ENCODE results near the gene ARHGAP29.
"Not testable (repeated sequence)": the region's sequence is repeated elsewhere in the genome, so short reads cannot be mapped to it uniquely, and the experiment has no call there.

Gene ARHGAP29

GRCh38 chr1:94163249-94163648 is 74.1 kb downstream of the ARHGAP29 start:
- not testable (repeated sequence) for H3K9ac ChIP-seq (ENCODE audit: low read depth, low read length); H3K4me1 ChIP-seq (ENCODE audit: control insufficient read depth, insufficient read depth, low read length); H3K36me3 ChIP-seq (ENCODE audit: insufficient read depth, low read length); H3K4me2 ChIP-seq (ENCODE audit: low read length); H3K27me3 ChIP-seq (ENCODE audit: control insufficient read depth, insufficient read depth, low read length); H3K4me3 ChIP-seq (ENCODE audit: low read length); H3K9me3 ChIP-seq (replicated peaks; ENCODE audit: low read length)

GRCh38 chr1:94160811-94161210 is 76.6 kb downstream of the ARHGAP29 start:
- Histone ChIP-seq H3K4me2 (ENCODE audit: low read length) (no peak overlapping the region), H3K36me3 (ENCODE audit: insufficient read depth, low read length) (no peaks in the 10 kb centered on the region), H3K4me1 (ENCODE audit: control insufficient read depth, insufficient read depth, low read length) (peaks cover 8% of the 10 kb centered on the region), H3K27me3 (ENCODE audit: control insufficient read depth, insufficient read depth, low read length) (no peaks in the 10 kb centered on the region), H3K9me3 (replicated peaks; ENCODE audit: low read length) (no peaks in the 10 kb centered on the region), H3K4me3 (ENCODE audit: low read length) (no peak overlapping the region), H3K9ac (ENCODE audit: low read depth, low read length) (no peak overlapping the region)

- H3K4me3 ChIP-seq (ENCODE audit: low read length) = no peak overlapping the region
- no peaks in the 10 kb centered on the region for H3K36me3 ChIP-seq (ENCODE audit: insufficient read depth, low read length)
- no peak overlapping the region for H3K4me2 ChIP-seq (ENCODE audit: low read length)
- peaks cover 7% of the 10 kb centered on the region for H3K4me1 ChIP-seq (ENCODE audit: control insufficient read depth, insufficient read depth, low read length)
- no peaks in the 10 kb centered on the region for H3K27me3 ChIP-seq (ENCODE audit: control insufficient read depth, insufficient read depth, low read length)
- H3K9ac ChIP-seq (ENCODE audit: low read depth, low read length) = no peak overlapping the region
- no peaks in the 10 kb centered on the region for H3K9me3 ChIP-seq (replicated peaks; ENCODE audit: low read length)
Measured at GRCh38 chr1:94156096-94156625, 81.2 kb downstream of the ARHGAP29 start.

- no peaks in the 10 kb centered on the region for H3K36me3 ChIP-seq (ENCODE audit: insufficient read depth, low read length)
- H3K4me2 ChIP-seq (ENCODE audit: low read length) = no peak overlapping the region
- H3K4me3 ChIP-seq (ENCODE audit: low read length) = no peak overlapping the region
- no peak overlapping the region for H3K9ac ChIP-seq (ENCODE audit: low read depth, low read length)
- H3K27me3 ChIP-seq (ENCODE audit: control insufficient read depth, insufficient read depth, low read length) = no peaks in the 10 kb centered on the region
- no peaks in the 10 kb centered on the region for H3K9me3 ChIP-seq (replicated peaks; ENCODE audit: low read length)
- H3K4me1 ChIP-seq (ENCODE audit: control insufficient read depth, insufficient read depth, low read length) = no peaks in the 10 kb centered on the region
Measured at GRCh38 chr1:94154989-94155388, 82.4 kb downstream of the ARHGAP29 start.

GRCh38 chr1:94153133-94153532 is 84.3 kb downstream of the ARHGAP29 start:
- H3K4me1 ChIP-seq (ENCODE audit: control insufficient read depth, insufficient read depth, low read length) = no peaks in the 10 kb centered on the region
- H3K27me3 ChIP-seq (ENCODE audit: control insufficient read depth, insufficient read depth, low read length) = no peaks in the 10 kb centered on the region
- H3K4me3 ChIP-seq (ENCODE audit: low read length) = no peak overlapping the region
- no peaks in the 10 kb centered on the region for H3K36me3 ChIP-seq (ENCODE audit: insufficient read depth, low read length)
- H3K9me3 ChIP-seq (replicated peaks; ENCODE audit: low read length) = no peaks in the 10 kb centered on the region
- H3K9ac ChIP-seq (ENCODE audit: low read depth, low read length) = no peak overlapping the region
- H3K4me2 ChIP-seq (ENCODE audit: low read length) = no peak overlapping the region

- not testable (repeated sequence) for H3K27me3 ChIP-seq (ENCODE audit: control insufficient read depth, insufficient read depth, low read length); H3K36me3 ChIP-seq (ENCODE audit: insufficient read depth, low read length); H3K9me3 ChIP-seq (replicated peaks; ENCODE audit: low read length); H3K4me2 ChIP-seq (ENCODE audit: low read length); H3K9ac ChIP-seq (ENCODE audit: low read depth, low read length); H3K4me3 ChIP-seq (ENCODE audit: low read length); H3K4me1 ChIP-seq (ENCODE audit: control insufficient read depth, insufficient read depth, low read length)
Measured at GRCh38 chr1:94149166-94149565, 88.2 kb downstream of the ARHGAP29 start.

- H3K9me3 ChIP-seq (replicated peaks; ENCODE audit: low read length) = no peaks in the 10 kb centered on the region
- no peak overlapping the region for H3K4me2 ChIP-seq (ENCODE audit: low read length)
- H3K9ac ChIP-seq (ENCODE audit: low read depth, low read length) = no peak overlapping the region
- H3K36me3 ChIP-seq (ENCODE audit: insufficient read depth, low read length) = no peaks in the 10 kb centered on the region
- H3K4me1 ChIP-seq (ENCODE audit: control insufficient read depth, insufficient read depth, low read length) = peaks cover 10% of the 10 kb centered on the region
- no peak overlapping the region for H3K4me3 ChIP-seq (ENCODE audit: low read length)
- no peaks in the 10 kb centered on the region for H3K27me3 ChIP-seq (ENCODE audit: control insufficient read depth, insufficient read depth, low read length)
Measured at GRCh38 chr1:94146273-94146672, 91.1 kb downstream of the ARHGAP29 start.

GRCh38 chr1:94144836-94145235 is 92.5 kb downstream of the ARHGAP29 start:
- H3K4me3 ChIP-seq (ENCODE audit: low read length) = no peak overlapping the region
- no peak overlapping the region for H3K4me2 ChIP-seq (ENCODE audit: low read length)
- H3K9ac ChIP-seq (ENCODE audit: low read depth, low read length) = no peak overlapping the region
- H3K27me3 ChIP-seq (ENCODE audit: control insufficient read depth, insufficient read depth, low read length) = no peaks in the 10 kb centered on the region
- H3K36me3 ChIP-seq (ENCODE audit: insufficient read depth, low read length) = no peaks in the 10 kb centered on the region
- peaks cover 10% of the 10 kb centered on the region for H3K4me1 ChIP-seq (ENCODE audit: control insufficient read depth, insufficient read depth, low read length)
- no peaks in the 10 kb centered on the region for H3K9me3 ChIP-seq (replicated peaks; ENCODE audit: low read length)

GRCh38 chr1:94143809-94144176 is 93.6 kb downstream of the ARHGAP29 start:
- H3K4me2 ChIP-seq (ENCODE audit: low read length) = no peak overlapping the region
- no peaks in the 10 kb centered on the region for H3K27me3 ChIP-seq (ENCODE audit: control insufficient read depth, insufficient read depth, low read length)
- H3K4me1 ChIP-seq (ENCODE audit: control insufficient read depth, insufficient read depth, low read length) = peaks cover 10% of the 10 kb centered on the region
- H3K4me3 ChIP-seq (ENCODE audit: low read length) = no peak overlapping the region
- no peaks in the 10 kb centered on the region for H3K9me3 ChIP-seq (replicated peaks; ENCODE audit: low read length)
- H3K9ac ChIP-seq (ENCODE audit: low read depth, low read length) = no peak overlapping the region
- H3K36me3 ChIP-seq (ENCODE audit: insufficient read depth, low read length) = no peaks in the 10 kb centered on the region

- no peak overlapping the region for H3K9ac ChIP-seq (ENCODE audit: low read depth, low read length)
- no peaks in the 10 kb centered on the region for H3K27me3 ChIP-seq (ENCODE audit: control insufficient read depth, insufficient read depth, low read length)
- no peaks in the 10 kb centered on the region for H3K36me3 ChIP-seq (ENCODE audit: insufficient read depth, low read length)
- peaks cover 10% of the 10 kb centered on the region for H3K4me1 ChIP-seq (ENCODE audit: control insufficient read depth, insufficient read depth, low read length)
- no peak overlapping the region for H3K4me3 ChIP-seq (ENCODE audit: low read length)
- H3K4me2 ChIP-seq (ENCODE audit: low read length) = no peak overlapping the region
- no peaks in the 10 kb centered on the region for H3K9me3 ChIP-seq (replicated peaks; ENCODE audit: low read length)
Measured at GRCh38 chr1:94143173-94143808, 94.1 kb downstream of the ARHGAP29 start.

GRCh38 chr1:94142583-94142982 is 94.8 kb downstream of the ARHGAP29 start:
- Histone ChIP-seq H3K4me2 (ENCODE audit: low read length) (no peak overlapping the region), H3K27me3 (ENCODE audit: control insufficient read depth, insufficient read depth, low read length) (no peaks in the 10 kb centered on the region), H3K9me3 (replicated peaks; ENCODE audit: low read length) (no peaks in the 10 kb centered on the region), H3K9ac (ENCODE audit: low read depth, low read length) (no peak overlapping the region), H3K4me1 (ENCODE audit: control insufficient read depth, insufficient read depth, low read length) (peaks cover 10% of the 10 kb centered on the region), H3K36me3 (ENCODE audit: insufficient read depth, low read length) (no peaks in the 10 kb centered on the region), H3K4me3 (ENCODE audit: low read length) (no peak overlapping the region)

GRCh38 chr1:94142022-94142421 is 95.4 kb downstream of the ARHGAP29 start:
- Histone ChIP-seq H3K27me3 (ENCODE audit: control insufficient read depth, insufficient read depth, low read length) (no peaks in the 10 kb centered on the region), H3K4me2 (ENCODE audit: low read length) (no peak overlapping the region), H3K9ac (ENCODE audit: low read depth, low read length) (no peak overlapping the region), H3K36me3 (ENCODE audit: insufficient read depth, low read length) (no peaks in the 10 kb centered on the region), H3K4me1 (ENCODE audit: control insufficient read depth, insufficient read depth, low read length) (peaks cover 10% of the 10 kb centered on the region), H3K9me3 (replicated peaks; ENCODE audit: low read length) (no peaks in the 10 kb centered on the region), H3K4me3 (ENCODE audit: low read length) (no peak overlapping the region)

Measured in skeletal muscle satellite cell (primary cell).